Mesodermal cell (in vitro differentiated cells): ENCODE data around the gene AIFM3. TPM values are rescaled to one million over a fixed set of nuclear protein-coding genes. Genes with fewer than 3 reads are reported as not detected.
"Not testable (repeated sequence)": the region's sequence is repeated elsewhere in the genome, so short reads cannot be mapped to it uniquely, and the experiment has no call there.

Experiments used
- H3K27ac ChIP-seq: 2 replicates; pipeline ENCODE4 v1.7.0; 2013; ENCODE audit warnings: mild to moderate bottlenecking, low read depth, low read length, moderate library complexity; ENCODE audit not compliant: severe bottlenecking
- H3K36me3 ChIP-seq: 2 replicates; pipeline ENCODE4 v1.7.1; 2013; ENCODE audit warnings: mild to moderate bottlenecking, low read length, moderate library complexity; ENCODE audit not compliant: control insufficient read depth, insufficient read depth
- H3K4me1 ChIP-seq: one replicate; pipeline ENCODE4 v1.7.1; 2013; ENCODE audit warnings: mild to moderate bottlenecking, low read length; ENCODE audit not compliant: insufficient read depth, control insufficient read depth, poor library complexity, severe bottlenecking
- H3K4me3 ChIP-seq: 2 replicates; pipeline ENCODE4 v1.7.0; 2013; ENCODE audit warnings: low read length, control low read depth, mild to moderate bottlenecking; ENCODE audit not compliant: insufficient read depth, poor library complexity, severe bottlenecking; ENCODE audit errors: extremely low read depth
- H3K9me3 ChIP-seq: 2 replicates; pipeline ENCODE4 v1.7.1; 2013; ENCODE audit warnings: mild to moderate bottlenecking, low read length, moderate library complexity; ENCODE audit not compliant: control insufficient read depth
- WGBS, 2 experiments: methylation state at CpG; one replicate each; pipeline ENCODE4 v1.1.5; 2013; ENCODE audit warnings: missing lambda C conversion rate in 2 of 2; ENCODE audit not compliant: insufficient coverage in 2 of 2; 5-methylcytosine and 5-hydroxymethylcytosine counted together
- polyA plus RNA-seq, 2 experiments: library from polyadenylated mRNA; stranded (reverse); fragments of 50-300 nt; gene quantifications; one replicate each; pipeline ENCODE4 v1.2.3, GENCODE V29; 2013

The AIFM3 gene
- polyA plus RNA-seq (2013, experiment 1 of 2): 0.59 TPM
- polyA plus RNA-seq (2013, experiment 2 of 2): 1.1 TPM

GRCh38 chr22:20966883-20967696 is at the start of gene AIFM3:
AIFM3 (plus strand) TSS chr22:20967255; CDS start chr22:20967945, 690 bp downstream.
- no peaks in the 10 kb centered on the region for H3K9me3 ChIP-seq
- peaks cover 3% of the 10 kb centered on the region for H3K4me1 ChIP-seq
- 57 to 80% methylated on average over 8 to 11 of the region's 22 CpGs for WGBS, 2 experiments
- H3K27ac ChIP-seq: no peak within 1 kb of the TSS
- no peaks in the 10 kb centered on the region for H3K36me3 ChIP-seq
- H3K4me3 ChIP-seq: no peak within 1 kb of the TSS

DNA sequence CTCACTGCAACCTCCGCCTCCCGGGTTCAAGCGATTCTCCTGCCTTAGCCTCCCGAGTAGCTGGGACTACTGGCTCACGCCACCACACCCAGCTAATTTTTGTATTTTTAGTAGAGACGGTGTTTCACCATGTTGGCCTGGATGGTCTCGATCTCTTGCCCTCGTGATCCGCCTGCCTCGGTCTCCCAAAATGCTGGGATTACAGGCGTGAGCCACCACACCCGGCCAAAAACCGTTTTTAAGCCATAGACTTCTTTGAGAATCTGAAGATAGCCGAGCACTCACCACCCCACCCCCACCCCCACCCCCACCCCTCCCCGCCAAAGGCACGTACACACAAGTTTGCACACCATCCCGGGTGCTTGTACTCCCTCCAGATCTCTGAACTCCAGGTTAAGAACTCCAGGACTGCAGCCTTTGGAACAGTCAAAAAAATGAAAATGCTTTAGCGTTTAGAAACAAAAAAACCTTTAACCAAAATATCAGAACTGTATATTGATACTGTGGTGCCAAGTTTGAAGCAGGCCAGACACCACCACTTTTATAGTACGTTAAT is 48.3 kb upstream of the AIFM3 start:
- Histone ChIP-seq H3K36me3 (peaks cover 11% of the 10 kb centered on the region), H3K4me3 (peak overlapping the region; percentile 100), H3K27ac (no peak overlapping the region), H3K9me3 (no peaks in the 10 kb centered on the region), H3K4me1 (peaks cover 13% of the 10 kb centered on the region)
- WGBS, 2 experiments: 3% methylated on average over 7 of the region's 19 CpGs; no CpG with 5 or more reads in 1 of the 2 experiments

- Histone ChIP-seq H3K9me3 (no peaks in the 10 kb centered on the region), H3K27ac (no peak overlapping the region), H3K4me3 (peak overlapping the region; percentile 100), H3K4me1 (peaks cover 13% of the 10 kb centered on the region), H3K36me3 (peaks cover 20% of the 10 kb centered on the region)
- no CpG with 5 or more reads among the region's 4 CpGs for WGBS, 2 experiments
Measured at GRCh38 chr22:20919718-20920117, 47.3 kb upstream of the AIFM3 start.

DNA sequence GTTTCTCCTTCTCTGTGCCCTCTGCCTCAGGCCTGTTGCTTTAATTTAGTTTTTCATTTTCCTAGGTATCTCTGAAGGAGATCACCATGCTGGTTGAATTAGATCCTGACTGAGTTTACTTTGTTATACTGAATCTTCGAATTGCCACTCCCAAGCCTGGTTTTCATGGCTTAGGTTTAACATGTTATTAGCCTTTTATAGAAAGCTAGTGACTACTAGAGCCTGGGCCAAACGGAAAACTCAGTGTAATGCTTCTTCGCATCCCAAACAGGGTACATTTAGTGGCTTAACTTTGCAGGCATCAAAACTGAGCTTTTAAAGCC is 46.2 kb upstream of the AIFM3 start:
- H3K4me1 ChIP-seq: peaks cover 13% of the 10 kb centered on the region
- H3K9me3 ChIP-seq: no peaks in the 10 kb centered on the region
- 80 to 82% methylated on average over 3 of the region's 3 CpGs for WGBS, 2 experiments
- H3K27ac ChIP-seq: no peak overlapping the region
- peak overlapping the region; percentile 100 for H3K4me3 ChIP-seq
- H3K36me3 ChIP-seq: peaks cover 31% of the 10 kb centered on the region

- Histone ChIP-seq H3K36me3 (peaks cover 40% of the 10 kb centered on the region), H3K4me1 (peaks cover 13% of the 10 kb centered on the region), H3K27ac (no peak overlapping the region), H3K9me3 (no peaks in the 10 kb centered on the region), H3K4me3 (no peak overlapping the region)
- 0 to 100% methylated on average over 1 of the region's 3 CpGs for WGBS, 2 experiments
Measured at GRCh38 chr22:20922141-20922751, 44.8 kb upstream of the AIFM3 start.

DNA sequence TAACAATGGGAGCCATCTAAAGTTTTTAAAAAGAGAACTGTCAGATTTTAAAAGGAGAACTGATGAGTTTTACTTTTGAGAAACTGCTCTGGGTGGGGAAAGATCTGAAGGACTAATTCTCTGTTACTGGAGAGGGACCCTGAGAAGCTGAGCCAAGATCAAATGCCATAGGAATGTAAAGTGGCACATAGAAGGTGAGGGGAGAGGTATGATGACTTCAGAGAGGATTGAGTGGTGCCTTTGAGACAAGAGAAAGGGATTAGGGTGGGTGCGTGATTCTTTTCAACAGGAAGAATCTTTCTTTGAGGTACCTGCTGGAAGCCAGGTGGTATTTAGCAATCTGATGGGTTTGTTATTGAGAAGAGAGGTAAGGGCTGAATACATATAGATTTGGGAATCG is 40.8 kb upstream of the AIFM3 start:
- H3K4me1 ChIP-seq: peaks cover 4% of the 10 kb centered on the region
- peaks cover 55% of the 10 kb centered on the region for H3K36me3 ChIP-seq
- no peaks in the 10 kb centered on the region for H3K9me3 ChIP-seq
- no peak overlapping the region for H3K27ac ChIP-seq
- H3K4me3 ChIP-seq: no peak overlapping the region
- 86 to 100% methylated on average over 2 of the region's 2 CpGs for WGBS, 2 experiments

DNA sequence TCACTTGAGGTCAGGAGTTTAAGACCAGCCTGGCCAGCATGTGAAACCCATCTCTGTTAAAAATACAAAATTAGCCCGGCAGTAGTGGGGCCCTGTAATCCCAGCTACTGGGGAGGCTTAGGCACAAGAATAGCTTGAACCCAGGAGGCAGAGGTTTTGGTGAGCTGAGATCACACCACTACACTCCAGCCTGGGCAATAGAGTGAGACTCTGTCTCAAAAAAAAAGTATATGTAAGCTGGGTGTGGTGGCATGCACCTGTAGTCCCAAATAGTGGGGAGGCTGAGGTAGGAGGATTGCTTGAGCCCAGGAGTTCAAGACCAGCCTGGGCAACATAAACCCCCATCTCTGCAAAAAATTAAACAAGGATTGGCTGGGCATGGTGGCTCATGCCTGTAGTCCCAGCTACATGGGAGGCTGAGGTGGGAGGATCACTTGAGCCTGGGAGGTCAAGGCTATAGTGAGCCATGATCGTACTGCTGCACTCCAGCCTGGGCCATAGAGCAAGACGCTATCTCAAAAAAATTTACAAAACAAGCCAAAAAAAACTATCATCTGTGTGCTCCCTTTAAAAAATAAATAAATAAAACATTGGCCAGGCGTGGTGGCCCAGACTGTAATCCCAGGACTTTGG is 39.0 kb upstream of the AIFM3 start:
- Histone ChIP-seq H3K36me3 (peaks cover 54% of the 10 kb centered on the region), H3K27ac (no peak overlapping the region), H3K4me3 (no peak overlapping the region), H3K4me1 (no peaks in the 10 kb centered on the region), H3K9me3 (no peaks in the 10 kb centered on the region)
- 89 to 90% methylated on average over 1 to 3 of the region's 4 CpGs for WGBS, 2 experiments

DNA sequence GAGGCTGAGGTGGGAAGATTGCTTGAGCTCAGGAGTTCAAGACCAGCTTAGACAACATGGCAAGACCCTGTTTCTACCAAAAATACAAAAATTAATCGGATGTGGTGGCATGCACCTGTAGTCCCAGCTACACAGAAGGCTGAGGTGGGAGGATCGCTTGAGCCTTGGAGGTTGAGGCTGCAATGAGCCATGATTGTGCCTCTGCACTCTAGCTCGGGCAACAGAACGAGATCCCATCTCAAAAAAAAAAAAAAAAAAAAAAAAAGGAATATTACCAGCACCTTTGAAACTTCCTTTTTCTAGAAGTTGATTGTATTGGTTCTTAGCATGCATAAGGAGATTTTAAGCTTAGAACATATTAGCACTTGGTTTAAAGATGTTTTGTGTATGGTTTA is 38.5 kb upstream of the AIFM3 start:
- 100% methylated on average over 1 of the region's 4 CpGs for WGBS, 2 experiments
- Histone ChIP-seq H3K9me3 (no peaks in the 10 kb centered on the region), H3K27ac (no peak overlapping the region), H3K36me3 (peaks cover 52% of the 10 kb centered on the region), H3K4me3 (no peak overlapping the region), H3K4me1 (no peaks in the 10 kb centered on the region)

- Histone ChIP-seq H3K4me1 (no peaks in the 10 kb centered on the region), H3K4me3 (no peak overlapping the region), H3K9me3 (no peaks in the 10 kb centered on the region), H3K36me3 (peaks cover 55% of the 10 kb centered on the region), H3K27ac (no peak overlapping the region)
- no CpG with 5 or more reads among the region's 1 CpG for WGBS, 2 experiments
Measured at GRCh38 chr22:20930004-20930403, 37.1 kb upstream of the AIFM3 start.

DNA sequence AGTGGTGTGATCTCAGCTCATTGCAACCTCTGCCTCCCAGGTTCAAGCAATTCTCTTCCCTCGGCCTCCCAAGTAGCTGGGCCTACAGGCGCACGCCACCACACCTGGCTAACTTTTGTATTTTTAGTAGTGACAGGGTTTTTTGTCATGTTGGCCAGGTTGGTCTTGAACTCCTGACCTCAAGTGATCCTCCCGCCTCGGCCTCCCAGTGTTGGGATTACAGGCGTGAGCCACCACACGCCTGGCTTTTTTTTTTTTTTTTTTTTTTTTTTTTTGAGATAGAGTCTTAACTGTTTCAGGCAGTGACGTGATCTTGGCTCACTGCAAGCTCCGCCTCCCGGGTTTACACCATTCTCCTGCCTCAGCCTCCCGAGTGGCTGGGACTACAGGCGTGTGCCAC is 36.6 kb upstream of the AIFM3 start:
- WGBS, 2 experiments: 93 to 98% methylated on average over 4 to 11 of the region's 12 CpGs
- not testable (repeated sequence) for H3K9me3 ChIP-seq, H3K4me1 ChIP-seq, H3K4me3 ChIP-seq, H3K27ac ChIP-seq
- H3K36me3 ChIP-seq: peaks cover 55% of the 10 kb centered on the region
